H1 (cell line): Measurements from ENCODE around the gene GALK1. TPM values are rescaled to one million over a fixed set of nuclear protein-coding genes. Genes with fewer than 3 reads are reported as not detected.

Experiments used
- CHD7 ChIP-seq: fragments of 300-600 bp; sonication (generic); IDR thresholded peaks from 2 replicates; pipeline ENCODE4 v1.7.1; 2012; ENCODE audit warnings: low read length, moderate library complexity, mild to moderate bottlenecking, inconsistent platforms; ENCODE audit not compliant: insufficient replicate concordance
- EGR1 ChIP-seq: IDR thresholded peaks from 2 replicates; pipeline ENCODE4 v1.6.1; 2011; ENCODE audit warnings: low read depth, low read length, borderline replicate concordance
- HDAC2 ChIP-seq, 2 experiments: fragments of 300-600 bp in 1 of 2; sonication (generic) in 1 of 2; IDR thresholded peaks; 2 replicates each; pipeline ENCODE4 v1.6.1; 2011 to 2012; ENCODE audit warnings: low read depth in 2 of 2, low read length in 2 of 2, mild to moderate bottlenecking in 2 of 2, moderate library complexity in 2 of 2, borderline replicate concordance in 1 of 2, inconsistent platforms in 1 of 2
- JUND ChIP-seq: IDR thresholded peaks from 2 replicates; pipeline ENCODE4 v1.6.1; 2011; ENCODE audit warnings: mild to moderate bottlenecking, improper control_type of control experiment, low read length
- KDM4A ChIP-seq: IDR thresholded peaks from one replicate; pipeline ENCODE4 v1.7.1; 2012; ENCODE audit warnings: low read depth, mild to moderate bottlenecking, moderate library complexity, low read length, inconsistent platforms; ENCODE audit not compliant: severe bottlenecking
- POU5F1 ChIP-seq: IDR thresholded peaks from 2 replicates; pipeline ENCODE4 v1.6.1; 2011; ENCODE audit warnings: low read depth, mild to moderate bottlenecking, low read length, moderate library complexity
- SP4 ChIP-seq: IDR thresholded peaks from 2 replicates; pipeline ENCODE4 v1.6.1; 2012; ENCODE audit warnings: low read length, inconsistent platforms
- TAF1 ChIP-seq: IDR thresholded peaks from 2 replicates; pipeline ENCODE4 v1.6.1; 2011; ENCODE audit warnings: mild to moderate bottlenecking, low read depth, low read length
- polyA plus RNA-seq, 7 experiments: library from polyadenylated mRNA; depleted of rRNA in 3 of 7; stranded (reverse) in 5 of 7; unstranded in 2 of 7; fragments of >200 nt in 5 of 7; fragments of 200-250 nt in 2 of 7; gene quantifications; 1 replicate in 5 of 7; 2 replicates in 1 of 7; 4 replicates in 1 of 7; pipeline versions ENCODE4 v1.2.1 to v1.2.3, GENCODE V29; 2011 to 2013; ENCODE audit warnings: missing spikeins in 2 of 7, mixed read lengths in 2 of 7
- total RNA-seq: library from RNA; stranded (reverse); fragmentation: NEBNext Ultra II Directional; extraction: Animal tissue kit (Norgen Biotek cat#: 25700); gene quantifications from 2 replicates; pipeline ENCODE4 v1.2.1, GENCODE V29; 2021
- TF ChIP-seq, protein P1 (sequence below): IDR thresholded peaks from 2 replicates; pipeline ENCODE4 v1.6.1; 2011; ENCODE audit warnings: low read depth, mild to moderate bottlenecking, low read length; ENCODE audit not compliant: insufficient read depth

Gene GALK1
- total and polyA plus RNA-seq, 2 of the 8 experiments (the other 6 are each of a cell fraction or from before 2014, with no cell fraction given), result 34.1 to 47.9 TPM

DNA sequence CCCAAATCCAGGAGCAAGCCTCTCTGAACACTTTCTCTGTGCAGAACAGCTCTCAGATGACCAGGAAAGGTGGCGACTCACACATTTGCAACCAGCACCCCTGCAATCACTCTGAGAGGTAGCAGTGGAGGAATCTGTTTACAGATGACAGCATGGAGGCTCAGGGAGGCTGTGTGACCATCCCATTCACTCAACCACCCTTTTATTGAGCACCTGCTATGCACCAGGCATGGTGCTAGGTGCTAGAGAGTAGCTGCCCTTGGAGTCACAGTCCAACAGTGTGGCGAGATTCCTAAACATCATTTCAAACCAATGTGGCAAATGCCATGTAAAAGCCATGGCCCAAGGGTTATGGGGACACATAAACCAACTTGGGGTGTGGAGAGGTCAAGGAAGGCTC lies 45.3 kb downstream of the GALK1 start (continued):
- no peak for TF ChIP-seq EGR1
- TF ChIP-seq TAF1, result no peak
- TF ChIP-seq CHD7, result no peak
- TF ChIP-seq POU5F1, result no peak
- TF ChIP-seq HDAC2 (IDR thresholded peaks at IDR 0.05; ENCODE audit: borderline replicate concordance in 1 of 2, low read depth in 2 of 2, low read length in 2 of 2), result no peak
- no peak for TF ChIP-seq JUND
- TF ChIP-seq, protein P1, sequence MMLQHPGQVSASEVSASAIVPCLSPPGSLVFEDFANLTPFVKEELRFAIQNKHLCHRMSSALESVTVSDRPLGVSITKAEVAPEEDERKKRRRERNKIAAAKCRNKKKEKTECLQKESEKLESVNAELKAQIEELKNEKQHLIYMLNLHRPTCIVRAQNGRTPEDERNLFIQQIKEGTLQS, result no peak
- no peak for TF ChIP-seq SP4
- no peak for TF ChIP-seq KDM4A
